HepG2 (cell line): ENCODE data around the gene CLIC4. TPM values are rescaled to one million over a fixed set of nuclear protein-coding genes. Genes with fewer than 3 reads are reported as not detected.

ENCODE experiments used
- ATAC-seq: fragments of 200-7000 bp; cut with Tn5 transposase; 3 replicates; pipeline ENCODE4 v1.9.1; 2020; ENCODE audit warnings: mild to moderate bottlenecking, moderate library complexity
- BruUV-seq: library from RNA; stranded (reverse); fragments of 400-500 nt; replicated peaks from 2 replicates; lab custom pipeline; 2021; lab: Mats Ljungman, UMichigan
- CTCF ChIA-PET: fragments of 300-600 bp; formaldehyde crosslinking; extraction: SDS; loops from one replicate; lab custom pipeline; 2021; ENCODE audit warnings: low total read pairs, inconsistent platforms, low intra/inter-chr PET ratio; lab: Yijun Ruan, JAX
- POLR2A ChIA-PET: fragments of 350-600 bp; sonication (Branson Sonifier 250); formaldehyde crosslinking; loops from one replicate; lab custom pipeline; 2020; ENCODE audit warnings: antibody characterized with exemption, inconsistent platforms; lab: Yijun Ruan, JAX
- DNase-seq: peaks from one replicate; pipeline ENCODE4 v3.0.0-alpha.2; 2015; ENCODE audit warnings: low spot score
- FAIRE-seq: peaks from 3 replicates; lab custom pipeline; 2011; peaks lifted over from hg19 to GRCh38; lab: Jason Lieb, UNC
- H2AFZ ChIP-seq: one replicate; pipeline ENCODE4 v1.6.1; 2011; ENCODE audit warnings: low read length, inconsistent platforms
- H3K27ac ChIP-seq: fragments of 300-600 bp; 3 replicates; pipeline ENCODE4 v1.8.0; 2011; ENCODE audit warnings: mixed run types, mild to moderate bottlenecking, mixed read lengths, low read length, inconsistent platforms; ENCODE audit not compliant: insufficient read depth; ENCODE audit errors: extremely low read length
- H3K27me3 ChIP-seq, 2 experiments: fragments of 200-600 bp in 1 of 2; 2 replicates in 1 of 2; 3 replicates in 1 of 2; pipeline versions ENCODE4 v1.6.0 to v1.8.0; 2011; ENCODE audit warnings: low read length in 2 of 2, mild to moderate bottlenecking in 2 of 2, moderate library complexity in 2 of 2, inconsistent platforms in 1 of 2; ENCODE audit not compliant: insufficient read depth in 2 of 2, control insufficient read depth in 1 of 2
- H3K36me3 ChIP-seq, 2 experiments: fragments of 200-600 bp in 1 of 2; replicated peaks in 1 of 2; 2 replicates in 1 of 2; 3 replicates in 1 of 2; pipeline versions ENCODE4 v1.5.1 to v1.8.0; 2011; ENCODE audit warnings: low read length in 2 of 2, inconsistent platforms in 1 of 2; ENCODE audit not compliant: insufficient read depth in 2 of 2, control insufficient read depth in 1 of 2
- H3K4me1 ChIP-seq: 2 replicates; pipeline ENCODE4 v1.5.1; 2012; ENCODE audit warnings: low read length, inconsistent platforms; ENCODE audit not compliant: insufficient read depth
- H3K4me2 ChIP-seq: 2 replicates; pipeline ENCODE4 v1.6.0; 2011; ENCODE audit warnings: low read depth, low read length, inconsistent platforms
- H3K4me3 ChIP-seq, 3 experiments: fragments of 200-600 bp in 1 of 3; sonication (generic), shearing (Covaris generic) in 1 of 3; replicated peaks in 1 of 3; 2 replicates each; pipeline ENCODE4 v1.5.1; 2011 to 2016; ENCODE audit warnings: low read length in 3 of 3, inconsistent platforms in 2 of 3, low read depth in 2 of 3, mild to moderate bottlenecking in 2 of 3, control low read depth in 1 of 3, mixed read lengths in 1 of 3; ENCODE audit not compliant: insufficient read depth in 1 of 3
- H3K79me2 ChIP-seq: one replicate; pipeline ENCODE4 v1.6.1; 2011; ENCODE audit warnings: low read length, inconsistent platforms; ENCODE audit not compliant: insufficient read depth
- H3K9ac ChIP-seq: 2 replicates; pipeline ENCODE4 v1.6.0; 2011; ENCODE audit warnings: mild to moderate bottlenecking, low read depth, low read length, inconsistent platforms; ENCODE audit not compliant: insufficient read depth
- H3K9me3 ChIP-seq: 2 replicates; pipeline ENCODE4 v1.5.1; 2012; ENCODE audit warnings: mild to moderate bottlenecking, low read length
- H4K20me1 ChIP-seq: 2 replicates; pipeline ENCODE4 v1.6.0; 2011; ENCODE audit warnings: inconsistent platforms, mild to moderate bottlenecking, low read length, moderate library complexity; ENCODE audit not compliant: insufficient read depth
- JUND ChIP-seq: sonication (generic); formaldehyde crosslinking; IDR thresholded peaks from 2 replicates; pipeline ENCODE4 v1.8.0; 2022; ENCODE audit warnings: mild to moderate bottlenecking, missing genetic modification reagents
- REPIN1 ChIP-seq: sonication (generic); formaldehyde crosslinking; IDR thresholded peaks from 2 replicates; pipeline ENCODE4 v1.8.0; 2022; ENCODE audit warnings: missing genetic modification reagents, low read depth, mild to moderate bottlenecking, borderline replicate concordance
- SKI ChIP-seq: fragments of 450-650 bp; IDR thresholded peaks from one replicate; pipeline ENCODE4 v1.6.1; 2018; ENCODE audit warnings: mild to moderate bottlenecking; ENCODE audit not compliant: partially characterized antibody
- TBX2 ChIP-seq: sonication (generic); formaldehyde crosslinking; IDR thresholded peaks from 2 replicates; pipeline ENCODE4 v1.5.0; 2020; ENCODE audit warnings: missing genetic modification reagents, mild to moderate bottlenecking, borderline replicate concordance
- YY1 ChIP-seq: IDR thresholded peaks from 2 replicates; pipeline ENCODE4 v1.6.1; 2011; ENCODE audit warnings: low read length, low read depth, moderate library complexity, mild to moderate bottlenecking; ENCODE audit not compliant: insufficient read depth, insufficient replicate concordance
- ZFAT ChIP-seq: sonication (generic); formaldehyde crosslinking; conservative IDR thresholded peaks from 2 replicates; pipeline ENCODE4 v1.8.1; 2023; ENCODE audit warnings: missing genetic modification reagents, inconsistent platforms
- ZNF441 ChIP-seq: sonication (generic); formaldehyde crosslinking; IDR thresholded peaks from 2 replicates; pipeline ENCODE4 v1.7.0; 2021; ENCODE audit warnings: missing genetic modification reagents, borderline replicate concordance
- ZNF672 ChIP-seq: sonication (generic); formaldehyde crosslinking; IDR thresholded peaks from 2 replicates; pipeline ENCODE4 v1.8.1; 2022; ENCODE audit warnings: missing genetic modification reagents
- WGBS: methylation state at CpG from one replicate; pipeline ENCODE4 v1.1.6; 2017; ENCODE audit warnings: low lambda C conversion rate; 5-methylcytosine and 5-hydroxymethylcytosine counted together
- in situ Hi-C: cut with HindIII; loops from 2 replicates; pipeline ENCODE4 v1.10.0; 2017; ENCODE audit warnings: low pct_unique_long_range_greater_than_20kb; ENCODE audit not compliant: extremely low pct_ligation_motif_present
- intact Hi-C: fragments of 100-400 bp; cut with micrococcal nuclease; formaldehyde crosslinking; loops from one replicate; pipeline ENCODE4 v1.10.0; 2022; ENCODE audit not compliant: unreplicated experiment
- polyA plus RNA-seq, 8 experiments: library from polyadenylated mRNA; depleted of rRNA in 3 of 8; stranded (reverse) in 7 of 8; unstranded in 1 of 8; fragments of >200 nt; fragmentation: Illumina TruSeq in 4 of 8; extraction: Trizol in 4 of 8; gene quantifications; 2 replicates each; pipeline versions ENCODE4 v1.2.1 to v1.2.3, GENCODE V29; 2011 to 2016; ENCODE audit warnings: low read depth in 4 of 8, missing spikeins in 1 of 8, mixed read lengths in 1 of 8; ENCODE audit not compliant: insufficient read depth in 1 of 8
- total RNA-seq, 5 experiments: library from RNA; depleted of rRNA; stranded (reverse); fragments of >200 nt; fragmentation: Illumina TruSeq; extraction: Trizol; gene quantifications; 2 replicates each; pipeline ENCODE4 v1.2.3, GENCODE V29; 2016; ENCODE audit warnings: low read depth in 1 of 5
- TF ChIP-seq, protein P1 (sequence below): conservative IDR thresholded peaks from 2 replicates; pipeline ENCODE4 v1.6.1; 2018; ENCODE audit warnings: missing genetic modification reagents
- TF ChIP-seq, protein P2 (sequence below): sonication (generic); formaldehyde crosslinking; IDR thresholded peaks from 2 replicates; pipeline ENCODE4 v1.4.0; 2020; ENCODE audit warnings: missing genetic modification reagents
- TF ChIP-seq, protein P3 (sequence below): sonication (generic); formaldehyde crosslinking; IDR thresholded peaks from 2 replicates; pipeline ENCODE4 v1.4.0; 2020; ENCODE audit warnings: missing genetic modification reagents
- TF ChIP-seq, protein P4 (sequence below): sonication (generic); formaldehyde crosslinking; IDR thresholded peaks from 2 replicates; pipeline ENCODE4 v1.4.0; 2020; ENCODE audit warnings: missing genetic modification reagents
- TF ChIP-seq, protein P5 (sequence below): sonication (generic); formaldehyde crosslinking; IDR thresholded peaks from 2 replicates; pipeline ENCODE4 v1.8.1; 2022; ENCODE audit warnings: mild to moderate bottlenecking, missing genetic modification reagents
- TF ChIP-seq, protein P6 (sequence below): sonication (generic); formaldehyde crosslinking; IDR thresholded peaks from 2 replicates; pipeline ENCODE4 v1.4.0; 2020; ENCODE audit warnings: missing genetic modification reagents; ENCODE audit errors: not compliant biosample characterization

Gene CLIC4
- total and polyA plus RNA-seq, 2 of the 13 experiments (the other 11 are each of a cell fraction or from before 2014, with no cell fraction given) = 23.3 to 77.4 TPM

DNA sequence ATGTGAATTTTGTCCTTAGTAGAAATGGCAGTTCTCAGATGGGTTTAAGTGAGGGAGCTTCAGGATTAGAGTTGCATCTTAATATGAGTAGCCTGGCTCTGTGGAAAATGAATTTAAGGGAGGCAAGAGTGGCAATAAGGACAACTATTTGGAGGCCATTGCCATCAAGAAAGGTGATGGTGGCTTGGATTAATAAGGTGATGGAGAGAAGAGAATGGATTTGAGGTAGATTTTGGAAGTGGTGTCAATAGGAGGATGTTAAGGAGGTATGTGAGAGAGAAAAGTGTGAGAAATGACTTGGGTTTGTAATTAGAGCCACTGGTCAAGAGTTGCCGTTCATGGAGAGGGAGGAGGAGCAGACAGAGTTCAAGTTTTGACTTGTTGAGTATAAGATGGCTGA, 16.3 kb downstream of the CLIC4 start:
- Histone ChIP-seq H3K4me1 (peaks cover 58% of the 10 kb centered on the region), H3K4me3 (no peak overlapping the region), H4K20me1 (peaks cover 22% of the 10 kb centered on the region), H2AFZ (no peak overlapping the region), H3K27me3 (no peaks in the 10 kb centered on the region), H3K36me3 (no peaks in the 10 kb centered on the region), H3K4me2 (no peak overlapping the region), H3K9me3 (no peaks in the 10 kb centered on the region), H3K79me2 (peaks cover 88% of the 10 kb centered on the region), H3K9ac (no peak overlapping the region), H3K27ac (no peak overlapping the region)
- in situ Hi-C loops = no loop called here
- BruUV-seq = no TSS peak
- POLR2A ChIA-PET = no interaction called here
- TF ChIP-seq JUND (CRISPR knock-in tag) (no peak), SKI (no peak), TBX2 (CRISPR knock-in tag) (no peak), ZNF441 (CRISPR knock-in tag) (no peak), YY1 (no peak), ZFAT (CRISPR knock-in tag) (no peak), REPIN1 (CRISPR knock-in tag) (no peak), ZNF672 (CRISPR knock-in tag) (no peak)
- TF ChIP-seq, protein P1, sequence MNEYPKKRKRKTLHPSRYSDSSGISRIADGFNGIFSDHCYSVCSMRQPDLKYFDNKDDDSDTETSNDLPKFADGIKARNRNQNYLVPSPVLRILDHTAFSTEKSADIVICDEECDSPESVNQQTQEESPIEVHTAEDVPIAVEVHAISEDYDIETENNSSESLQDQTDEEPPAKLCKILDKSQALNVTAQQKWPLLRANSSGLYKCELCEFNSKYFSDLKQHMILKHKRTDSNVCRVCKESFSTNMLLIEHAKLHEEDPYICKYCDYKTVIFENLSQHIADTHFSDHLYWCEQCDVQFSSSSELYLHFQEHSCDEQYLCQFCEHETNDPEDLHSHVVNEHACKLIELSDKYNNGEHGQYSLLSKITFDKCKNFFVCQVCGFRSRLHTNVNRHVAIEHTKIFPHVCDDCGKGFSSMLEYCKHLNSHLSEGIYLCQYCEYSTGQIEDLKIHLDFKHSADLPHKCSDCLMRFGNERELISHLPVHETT (CRISPR knock-in tag) = no peak
- TF ChIP-seq, protein P2, sequence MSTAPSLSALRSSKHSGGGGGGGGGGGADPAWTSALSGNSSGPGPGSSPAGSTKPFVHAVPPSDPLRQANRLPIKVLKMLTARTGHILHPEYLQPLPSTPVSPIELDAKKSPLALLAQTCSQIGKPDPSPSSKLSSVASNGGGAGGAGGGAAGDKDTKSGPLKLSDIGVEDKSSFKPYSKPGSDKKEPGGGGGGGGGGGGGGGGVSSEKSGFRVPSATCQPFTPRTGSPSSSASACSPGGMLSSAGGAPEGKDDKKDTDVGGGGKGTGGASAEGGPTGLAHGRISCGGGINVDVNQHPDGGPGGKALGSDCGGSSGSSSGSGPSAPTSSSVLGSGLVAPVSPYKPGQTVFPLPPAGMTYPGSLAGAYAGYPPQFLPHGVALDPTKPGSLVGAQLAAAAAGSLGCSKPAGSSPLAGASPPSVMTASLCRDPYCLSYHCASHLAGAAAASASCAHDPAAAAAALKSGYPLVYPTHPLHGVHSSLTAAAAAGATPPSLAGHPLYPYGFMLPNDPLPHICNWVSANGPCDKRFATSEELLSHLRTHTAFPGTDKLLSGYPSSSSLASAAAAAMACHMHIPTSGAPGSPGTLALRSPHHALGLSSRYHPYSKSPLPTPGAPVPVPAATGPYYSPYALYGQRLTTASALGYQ (CRISPR knock-in tag) = no peak
- TF ChIP-seq, protein P3, sequence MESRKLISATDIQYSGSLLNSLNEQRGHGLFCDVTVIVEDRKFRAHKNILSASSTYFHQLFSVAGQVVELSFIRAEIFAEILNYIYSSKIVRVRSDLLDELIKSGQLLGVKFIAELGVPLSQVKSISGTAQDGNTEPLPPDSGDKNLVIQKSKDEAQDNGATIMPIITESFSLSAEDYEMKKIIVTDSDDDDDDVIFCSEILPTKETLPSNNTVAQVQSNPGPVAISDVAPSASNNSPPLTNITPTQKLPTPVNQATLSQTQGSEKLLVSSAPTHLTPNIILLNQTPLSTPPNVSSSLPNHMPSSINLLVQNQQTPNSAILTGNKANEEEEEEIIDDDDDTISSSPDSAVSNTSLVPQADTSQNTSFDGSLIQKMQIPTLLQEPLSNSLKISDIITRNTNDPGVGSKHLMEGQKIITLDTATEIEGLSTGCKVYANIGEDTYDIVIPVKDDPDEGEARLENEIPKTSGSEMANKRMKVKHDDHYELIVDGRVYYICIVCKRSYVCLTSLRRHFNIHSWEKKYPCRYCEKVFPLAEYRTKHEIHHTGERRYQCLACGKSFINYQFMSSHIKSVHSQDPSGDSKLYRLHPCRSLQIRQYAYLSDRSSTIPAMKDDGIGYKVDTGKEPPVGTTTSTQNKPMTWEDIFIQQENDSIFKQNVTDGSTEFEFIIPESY (CRISPR knock-in tag) = no peak
- TF ChIP-seq, protein P4, sequence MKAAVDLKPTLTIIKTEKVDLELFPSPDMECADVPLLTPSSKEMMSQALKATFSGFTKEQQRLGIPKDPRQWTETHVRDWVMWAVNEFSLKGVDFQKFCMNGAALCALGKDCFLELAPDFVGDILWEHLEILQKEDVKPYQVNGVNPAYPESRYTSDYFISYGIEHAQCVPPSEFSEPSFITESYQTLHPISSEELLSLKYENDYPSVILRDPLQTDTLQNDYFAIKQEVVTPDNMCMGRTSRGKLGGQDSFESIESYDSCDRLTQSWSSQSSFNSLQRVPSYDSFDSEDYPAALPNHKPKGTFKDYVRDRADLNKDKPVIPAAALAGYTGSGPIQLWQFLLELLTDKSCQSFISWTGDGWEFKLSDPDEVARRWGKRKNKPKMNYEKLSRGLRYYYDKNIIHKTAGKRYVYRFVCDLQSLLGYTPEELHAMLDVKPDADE (CRISPR knock-in tag) = no peak
- TF ChIP-seq, protein P5, sequence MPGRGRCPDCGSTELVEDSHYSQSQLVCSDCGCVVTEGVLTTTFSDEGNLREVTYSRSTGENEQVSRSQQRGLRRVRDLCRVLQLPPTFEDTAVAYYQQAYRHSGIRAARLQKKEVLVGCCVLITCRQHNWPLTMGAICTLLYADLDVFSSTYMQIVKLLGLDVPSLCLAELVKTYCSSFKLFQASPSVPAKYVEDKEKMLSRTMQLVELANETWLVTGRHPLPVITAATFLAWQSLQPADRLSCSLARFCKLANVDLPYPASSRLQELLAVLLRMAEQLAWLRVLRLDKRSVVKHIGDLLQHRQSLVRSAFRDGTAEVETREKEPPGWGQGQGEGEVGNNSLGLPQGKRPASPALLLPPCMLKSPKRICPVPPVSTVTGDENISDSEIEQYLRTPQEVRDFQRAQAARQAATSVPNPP = no peak
- TF ChIP-seq, protein P6, sequence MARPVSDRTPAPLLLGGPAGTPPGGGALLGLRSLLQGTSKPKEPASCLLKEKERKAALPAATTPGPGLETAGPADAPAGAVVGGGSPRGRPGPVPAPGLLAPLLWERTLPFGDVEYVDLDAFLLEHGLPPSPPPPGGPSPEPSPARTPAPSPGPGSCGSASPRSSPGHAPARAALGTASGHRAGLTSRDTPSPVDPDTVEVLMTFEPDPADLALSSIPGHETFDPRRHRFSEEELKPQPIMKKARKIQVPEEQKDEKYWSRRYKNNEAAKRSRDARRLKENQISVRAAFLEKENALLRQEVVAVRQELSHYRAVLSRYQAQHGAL (CRISPR knock-in tag) = no peak
- CTCF ChIA-PET = no interaction called here
- FAIRE-seq = no peak
- ATAC-seq = no peak
- WGBS = 92% methylated on average over 1 of the region's 1 CpG
- intact Hi-C loops = no loop called here
- DNase-seq = no peak
